ENCODE results near the gene CADM1.

The CADM1 gene

DNA sequence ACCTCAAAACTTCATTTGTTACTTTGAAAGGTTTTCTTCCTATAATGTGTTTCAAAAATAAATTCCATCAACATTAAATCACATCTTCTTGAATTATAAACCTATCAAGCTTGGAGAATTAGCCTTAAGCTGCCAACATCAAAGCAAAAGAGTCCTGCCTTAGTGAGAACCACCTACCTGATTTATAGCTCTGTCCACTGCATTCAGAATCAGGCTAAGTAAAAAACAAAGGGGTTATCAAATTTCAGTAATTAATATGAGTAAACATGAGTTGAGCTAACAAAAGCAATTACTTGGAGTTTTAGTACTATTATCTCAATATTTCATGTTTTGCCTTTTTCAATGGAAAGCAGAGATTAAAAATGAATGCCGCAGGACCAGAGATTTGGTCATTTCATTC is 73.9 kb downstream of the CADM1 start:
- no peak overlapping the region for H3K4me3 ChIP-seq (ENCODE audit: low read length)
- no peaks in the 10 kb centered on the region for H3K4me1 ChIP-seq (ENCODE audit: control insufficient read depth, low read length)
- no peaks in the 10 kb centered on the region for H3F3A ChIP-seq (ENCODE audit: control insufficient read depth, insufficient read depth)
- no peaks in the 10 kb centered on the region for H3K27me3 ChIP-seq (ENCODE audit: control insufficient read depth, low read length)
- TF ChIP-seq, protein P1, sequence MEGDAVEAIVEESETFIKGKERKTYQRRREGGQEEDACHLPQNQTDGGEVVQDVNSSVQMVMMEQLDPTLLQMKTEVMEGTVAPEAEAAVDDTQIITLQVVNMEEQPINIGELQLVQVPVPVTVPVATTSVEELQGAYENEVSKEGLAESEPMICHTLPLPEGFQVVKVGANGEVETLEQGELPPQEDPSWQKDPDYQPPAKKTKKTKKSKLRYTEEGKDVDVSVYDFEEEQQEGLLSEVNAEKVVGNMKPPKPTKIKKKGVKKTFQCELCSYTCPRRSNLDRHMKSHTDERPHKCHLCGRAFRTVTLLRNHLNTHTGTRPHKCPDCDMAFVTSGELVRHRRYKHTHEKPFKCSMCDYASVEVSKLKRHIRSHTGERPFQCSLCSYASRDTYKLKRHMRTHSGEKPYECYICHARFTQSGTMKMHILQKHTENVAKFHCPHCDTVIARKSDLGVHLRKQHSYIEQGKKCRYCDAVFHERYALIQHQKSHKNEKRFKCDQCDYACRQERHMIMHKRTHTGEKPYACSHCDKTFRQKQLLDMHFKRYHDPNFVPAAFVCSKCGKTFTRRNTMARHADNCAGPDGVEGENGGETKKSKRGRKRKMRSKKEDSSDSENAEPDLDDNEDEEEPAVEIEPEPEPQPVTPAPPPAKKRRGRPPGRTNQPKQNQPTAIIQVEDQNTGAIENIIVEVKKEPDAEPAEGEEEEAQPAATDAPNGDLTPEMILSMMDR (IDR thresholded peaks at IDR 0.05; ENCODE audit: low read depth, low read length, poor library complexity, severe bottlenecking) = no peak
- TF ChIP-seq EZH2phosphoT487 (IDR thresholded peaks at IDR 0.05; ENCODE audit: borderline replicate concordance, low read length) = no peak
- no peaks in the 10 kb centered on the region for H3K79me2 ChIP-seq (ENCODE audit: control insufficient read depth, low read length)
- no peaks in the 10 kb centered on the region for H3K9me2 ChIP-seq (replicated peaks; ENCODE audit: control insufficient read depth, low read length)
- H3K9me3 ChIP-seq (ENCODE audit: control insufficient read depth, insufficient read depth, low read length) = no peaks in the 10 kb centered on the region
- no peak overlapping the region for H3K4me2 ChIP-seq (ENCODE audit: low read length)
- no peak overlapping the region for H3K27ac ChIP-seq (ENCODE audit: low read depth, low read length)
- no peaks in the 10 kb centered on the region for H3K36me3 ChIP-seq (ENCODE audit: control insufficient read depth, low read length)
- no peaks in the 10 kb centered on the region for H4K20me1 ChIP-seq (ENCODE audit: control insufficient read depth, insufficient read depth, low read depth, low read length)

DNA sequence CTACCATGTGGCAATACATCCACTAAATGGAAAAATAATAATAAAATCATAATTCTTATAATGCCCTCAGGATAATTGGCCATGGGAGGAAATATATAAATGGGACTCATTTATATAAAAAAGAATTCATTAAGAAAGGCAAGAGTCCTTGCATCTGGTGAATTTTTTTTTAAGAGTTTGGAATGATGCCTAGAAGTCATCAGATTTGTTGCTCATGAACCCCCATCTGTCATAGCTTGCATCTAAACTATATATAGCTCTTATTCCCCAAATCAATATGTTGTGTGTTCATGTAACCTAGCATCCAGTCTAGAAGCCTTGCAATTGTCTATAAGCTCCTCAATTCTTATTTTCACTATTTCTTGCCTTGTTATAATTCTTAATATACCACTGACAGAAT is 75.9 kb downstream of the CADM1 start:
- Histone ChIP-seq H3K9me3 (ENCODE audit: control insufficient read depth, insufficient read depth, low read length) (no peaks in the 10 kb centered on the region), H3K9me2 (replicated peaks; ENCODE audit: control insufficient read depth, low read length) (no peaks in the 10 kb centered on the region), H3F3A (ENCODE audit: control insufficient read depth, insufficient read depth) (no peaks in the 10 kb centered on the region), H4K20me1 (ENCODE audit: control insufficient read depth, insufficient read depth, low read depth, low read length) (no peaks in the 10 kb centered on the region), H3K27me3 (ENCODE audit: control insufficient read depth, low read length) (peaks cover 5% of the 10 kb centered on the region; the same call in 1 of the 2 replicates), H3K4me1 (ENCODE audit: control insufficient read depth, low read length) (no peaks in the 10 kb centered on the region), H3K27ac (ENCODE audit: low read depth, low read length) (no peak overlapping the region), H3K36me3 (ENCODE audit: control insufficient read depth, low read length) (no peaks in the 10 kb centered on the region), H3K79me2 (ENCODE audit: control insufficient read depth, low read length) (no peaks in the 10 kb centered on the region), H3K4me3 (ENCODE audit: low read length) (no peak overlapping the region), H3K4me2 (ENCODE audit: low read length) (no peak overlapping the region)
- no peak for TF ChIP-seq EZH2phosphoT487 (IDR thresholded peaks at IDR 0.05; ENCODE audit: borderline replicate concordance, low read length)
- TF ChIP-seq, protein P1 (IDR thresholded peaks at IDR 0.05; ENCODE audit: low read depth, low read length, poor library complexity, severe bottlenecking) = no peak

DNA sequence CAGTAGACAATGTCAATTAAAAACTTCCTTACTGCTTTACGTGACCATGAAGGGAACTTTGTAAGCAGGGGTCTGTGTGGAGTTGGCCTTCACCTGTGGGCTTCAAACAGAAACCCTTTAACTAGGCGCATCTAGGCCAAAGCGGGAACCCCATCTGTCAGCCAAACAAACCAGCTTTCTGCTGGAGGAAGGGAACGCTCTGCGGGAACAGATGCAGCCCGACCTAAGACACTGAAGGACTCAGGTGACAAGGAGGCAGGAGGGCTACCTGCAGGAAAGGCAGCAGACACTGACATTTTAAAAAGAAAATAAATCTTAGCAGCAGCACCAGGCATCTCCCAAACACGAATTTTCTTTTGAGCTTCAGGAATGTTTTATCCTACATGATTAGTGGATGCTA is 78.4 kb downstream of the CADM1 start:
- Histone ChIP-seq H3K9me3 (ENCODE audit: control insufficient read depth, insufficient read depth, low read length) (no peaks in the 10 kb centered on the region; the same call in 1 of the 2 replicates), H3K27me3 (ENCODE audit: control insufficient read depth, low read length) (peaks cover 8% of the 10 kb centered on the region), H3K79me2 (ENCODE audit: control insufficient read depth, low read length) (no peaks in the 10 kb centered on the region), H3F3A (ENCODE audit: control insufficient read depth, insufficient read depth) (no peaks in the 10 kb centered on the region), H4K20me1 (ENCODE audit: control insufficient read depth, insufficient read depth, low read depth, low read length) (no peaks in the 10 kb centered on the region), H3K4me2 (ENCODE audit: low read length) (no peak overlapping the region), H3K36me3 (ENCODE audit: control insufficient read depth, low read length) (no peaks in the 10 kb centered on the region), H3K27ac (ENCODE audit: low read depth, low read length) (no peak overlapping the region), H3K9me2 (replicated peaks; ENCODE audit: control insufficient read depth, low read length) (no peaks in the 10 kb centered on the region), H3K4me3 (ENCODE audit: low read length) (no peak overlapping the region), H3K4me1 (ENCODE audit: control insufficient read depth, low read length) (no peaks in the 10 kb centered on the region)
- TF ChIP-seq EZH2phosphoT487 (IDR thresholded peaks at IDR 0.05; ENCODE audit: borderline replicate concordance, low read length) = no peak
- TF ChIP-seq, protein P1 (IDR thresholded peaks at IDR 0.05; ENCODE audit: low read depth, low read length, poor library complexity, severe bottlenecking) = no peak
